ENCODE results near the gene MBD3L4.

- TF ChIP-seq CTCF (IDR thresholded peaks at IDR 0.05) (no peak), ZFX (IDR thresholded peaks at IDR 0.05; ENCODE audit: borderline replicate concordance) (no peak)
Observed at GRCh38 chr19:7074705-7075282, 34.8 kb upstream of the MBD3L4 start.

Data from 22Rv1 (cell line).